ENCODE data around the gene ARHGEF11. TPM values are rescaled to one million over a fixed set of nuclear protein-coding genes. Genes with fewer than 3 reads are reported as not detected.

Gene ARHGEF11
- total RNA-seq, 6 donors from 2014 or later, result 39.2 to 170 (median 50.9) TPM

GRCh38 chr1:156924478-156925153 lies 120.9 kb downstream of the ARHGEF11 start:
- H3K4me1 ChIP-seq, result peaks cover 26 to 41% (median 38%) of the 10 kb centered on the region in 4 donors
- no peak overlapping the region for H3K4me3 ChIP-seq
- no peak for ATAC-seq (ENCODE audit: low FRiP score in 2 of 2)
- no peak for TF ChIP-seq EP300 (IDR thresholded peaks at IDR 0.05)
- no peak for TF ChIP-seq POLR2AphosphoS5 (IDR thresholded peaks at IDR 0.05)
- TF ChIP-seq POLR2A (IDR thresholded peaks at IDR 0.05), result no peak
- TF ChIP-seq CTCF (IDR thresholded peaks at IDR 0.05), result no peak
- no peaks in the 10 kb centered on the region for H3K36me3 ChIP-seq
- no peak overlapping the region for H3K27ac ChIP-seq
- H3K27me3 ChIP-seq, result peaks cover 0 to 58% (median 26%) of the 10 kb centered on the region in 4 donors
- DNase-seq, result no peak
- 44 to 47% methylated on average over 9 to 22 of the region's 22 CpGs for WGBS, 2 donors
- H3K9me3 ChIP-seq, result no peaks in the 10 kb centered on the region

- no peaks in the 10 kb centered on the region for H3K9me3 ChIP-seq
- peaks cover 26 to 41% (median 38%) of the 10 kb centered on the region in 4 donors for H3K4me1 ChIP-seq
- peak overlapping the region in 1 of 4 donors; percentile 12 for H3K4me3 ChIP-seq
- H3K27ac ChIP-seq, result no peak overlapping the region
- DNase-seq (no peak), ATAC-seq (ENCODE audit: low FRiP score in 2 of 2) (no peak)
- TF ChIP-seq CTCF (IDR thresholded peaks at IDR 0.05), result no peak
- no peak for TF ChIP-seq POLR2A (IDR thresholded peaks at IDR 0.05)
- TF ChIP-seq POLR2AphosphoS5 (IDR thresholded peaks at IDR 0.05), result no peak
- TF ChIP-seq EP300 (IDR thresholded peaks at IDR 0.05), result no peak
- peaks cover 0 to 58% (median 26%) of the 10 kb centered on the region in 4 donors for H3K27me3 ChIP-seq
- WGBS, 2 donors, result 5% methylated on average over 45 to 50 of the region's 64 CpGs
- H3K36me3 ChIP-seq, result no peaks in the 10 kb centered on the region
Observed at GRCh38 chr1:156923670-156924477, 121.7 kb downstream of the ARHGEF11 start.

- H3K27ac ChIP-seq, result no peak overlapping the region
- TF ChIP-seq POLR2AphosphoS5 (IDR thresholded peaks at IDR 0.05), result no peak
- TF ChIP-seq POLR2A (IDR thresholded peaks at IDR 0.05), result no peak
- TF ChIP-seq EP300 (IDR thresholded peaks at IDR 0.05), result no peak
- TF ChIP-seq CTCF (IDR thresholded peaks at IDR 0.05), result no peak
- 19 to 22% methylated on average over 9 to 11 of the region's 11 CpGs for WGBS, 2 donors
- ATAC-seq (ENCODE audit: low FRiP score in 2 of 2), result no peak
- peaks cover 26 to 41% (median 38%) of the 10 kb centered on the region in 4 donors for H3K4me1 ChIP-seq
- peaks cover 0 to 58% (median 26%) of the 10 kb centered on the region in 4 donors for H3K27me3 ChIP-seq
- H3K9me3 ChIP-seq, result no peaks in the 10 kb centered on the region
- H3K36me3 ChIP-seq, result no peaks in the 10 kb centered on the region
- DNase-seq, result no peak
- H3K4me3 ChIP-seq, result no peak overlapping the region
Observed at GRCh38 chr1:156922986-156923669, 122.4 kb downstream of the ARHGEF11 start.

GRCh38 chr1:156921053-156921529 lies 124.5 kb downstream of the ARHGEF11 start:
- H3K27me3 ChIP-seq, result peaks cover 0 to 53% (median 24%) of the 10 kb centered on the region in 4 donors
- WGBS, 2 donors, result 65 to 74% methylated on average over 7 of the region's 7 CpGs
- peak overlapping the region in 1 of 4 donors; percentile 0 for H3K4me3 ChIP-seq
- TF ChIP-seq EP300 (IDR thresholded peaks at IDR 0.05) (no peak), POLR2AphosphoS5 (IDR thresholded peaks at IDR 0.05) (no peak), CTCF (IDR thresholded peaks at IDR 0.05) (no peak), POLR2A (IDR thresholded peaks at IDR 0.05) (no peak)
- no peak for DNase-seq
- H3K36me3 ChIP-seq, result peaks cover 0 to 13% (median 0%) of the 10 kb centered on the region in 4 donors
- no peak for ATAC-seq (ENCODE audit: low FRiP score in 2 of 2)
- H3K27ac ChIP-seq, result no peak overlapping the region
- peaks cover 12 to 28% (median 24%) of the 10 kb centered on the region in 4 donors for H3K4me1 ChIP-seq
- H3K9me3 ChIP-seq, result no peaks in the 10 kb centered on the region

Data from upper lobe of left lung (tissue), 6 donors.